Measurements from ENCODE around the gene TRIO. TPM values are rescaled to one million over a fixed set of nuclear protein-coding genes. Genes with fewer than 3 reads are reported as not detected.

TRIO gene
- polyA plus RNA-seq, 1 of the 3 experiments (the other 2 are of a cell fraction), result 229 TPM

DNA sequence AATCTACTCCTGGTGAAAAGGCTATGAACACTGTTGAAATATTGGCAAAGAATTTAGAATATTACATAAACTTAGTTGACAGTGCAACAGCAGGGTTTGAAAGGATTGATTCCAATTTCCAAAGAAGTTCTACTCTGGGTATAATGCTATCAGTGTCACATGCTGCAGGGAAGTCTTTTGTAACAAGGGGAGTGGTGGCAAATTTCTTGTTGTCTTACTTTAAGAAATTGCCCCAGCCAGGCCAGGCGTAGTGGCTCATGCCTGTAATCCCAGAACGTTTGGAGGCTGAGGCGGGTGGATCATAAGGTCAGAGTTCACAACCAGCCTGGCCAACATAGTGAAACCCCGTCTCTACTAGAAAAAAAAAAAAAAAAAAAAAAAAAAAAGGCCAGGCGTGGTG lies 352.2 kb downstream of the TRIO start:
- Histone ChIP-seq H3K4me2 (no peak overlapping the region), H2AFZ (ENCODE audit: low read depth) (no peak overlapping the region), H3K4me3 (ENCODE audit: low read depth in 2 of 2, low read length in 1 of 2) (no peak overlapping the region), H3K27ac (ENCODE audit: low read depth in 2 of 2, low read length in 1 of 2) (no peak overlapping the region), H3K36me3 (replicated peaks in 1 of 2; ENCODE audit: control insufficient read depth in 1 of 2, insufficient read depth in 2 of 2, low read length in 1 of 2) (peaks cover 78 to 89% of the 10 kb centered on the region in 2 experiments), H3K9ac (no peak overlapping the region), H3K9me3 (no peaks in the 10 kb centered on the region), H3K4me1 (ENCODE audit: control insufficient read depth in 1 of 2, insufficient read depth in 2 of 2, low read depth in 1 of 2, low read length in 1 of 2) (peaks cover 0 to 1% of the 10 kb centered on the region in 2 experiments; a peak in 1 of 4 replicates), H4K20me1 (ENCODE audit: insufficient read depth) (peaks cover 35% of the 10 kb centered on the region), H3K9me2 (no peaks in the 10 kb centered on the region), H3K27me3 (ENCODE audit: insufficient read depth) (no peaks in the 10 kb centered on the region), H3K79me2 (ENCODE audit: insufficient read depth) (peaks cover 81% of the 10 kb centered on the region), H3F3A (replicated peaks; ENCODE audit: insufficient read depth) (peaks cover 43% of the 10 kb centered on the region)
- no peak for TF ChIP-seq POLR2AphosphoS5 (IDR thresholded peaks at IDR 0.05; ENCODE audit: low read depth, low read length)
- TF ChIP-seq, protein P1, sequence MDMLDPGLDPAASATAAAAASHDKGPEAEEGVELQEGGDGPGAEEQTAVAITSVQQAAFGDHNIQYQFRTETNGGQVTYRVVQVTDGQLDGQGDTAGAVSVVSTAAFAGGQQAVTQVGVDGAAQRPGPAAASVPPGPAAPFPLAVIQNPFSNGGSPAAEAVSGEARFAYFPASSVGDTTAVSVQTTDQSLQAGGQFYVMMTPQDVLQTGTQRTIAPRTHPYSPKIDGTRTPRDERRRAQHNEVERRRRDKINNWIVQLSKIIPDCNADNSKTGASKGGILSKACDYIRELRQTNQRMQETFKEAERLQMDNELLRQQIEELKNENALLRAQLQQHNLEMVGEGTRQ (IDR thresholded peaks at IDR 0.05; ENCODE audit: borderline replicate concordance, low read depth, low read length), result no peak
- TF ChIP-seq, protein P2, sequence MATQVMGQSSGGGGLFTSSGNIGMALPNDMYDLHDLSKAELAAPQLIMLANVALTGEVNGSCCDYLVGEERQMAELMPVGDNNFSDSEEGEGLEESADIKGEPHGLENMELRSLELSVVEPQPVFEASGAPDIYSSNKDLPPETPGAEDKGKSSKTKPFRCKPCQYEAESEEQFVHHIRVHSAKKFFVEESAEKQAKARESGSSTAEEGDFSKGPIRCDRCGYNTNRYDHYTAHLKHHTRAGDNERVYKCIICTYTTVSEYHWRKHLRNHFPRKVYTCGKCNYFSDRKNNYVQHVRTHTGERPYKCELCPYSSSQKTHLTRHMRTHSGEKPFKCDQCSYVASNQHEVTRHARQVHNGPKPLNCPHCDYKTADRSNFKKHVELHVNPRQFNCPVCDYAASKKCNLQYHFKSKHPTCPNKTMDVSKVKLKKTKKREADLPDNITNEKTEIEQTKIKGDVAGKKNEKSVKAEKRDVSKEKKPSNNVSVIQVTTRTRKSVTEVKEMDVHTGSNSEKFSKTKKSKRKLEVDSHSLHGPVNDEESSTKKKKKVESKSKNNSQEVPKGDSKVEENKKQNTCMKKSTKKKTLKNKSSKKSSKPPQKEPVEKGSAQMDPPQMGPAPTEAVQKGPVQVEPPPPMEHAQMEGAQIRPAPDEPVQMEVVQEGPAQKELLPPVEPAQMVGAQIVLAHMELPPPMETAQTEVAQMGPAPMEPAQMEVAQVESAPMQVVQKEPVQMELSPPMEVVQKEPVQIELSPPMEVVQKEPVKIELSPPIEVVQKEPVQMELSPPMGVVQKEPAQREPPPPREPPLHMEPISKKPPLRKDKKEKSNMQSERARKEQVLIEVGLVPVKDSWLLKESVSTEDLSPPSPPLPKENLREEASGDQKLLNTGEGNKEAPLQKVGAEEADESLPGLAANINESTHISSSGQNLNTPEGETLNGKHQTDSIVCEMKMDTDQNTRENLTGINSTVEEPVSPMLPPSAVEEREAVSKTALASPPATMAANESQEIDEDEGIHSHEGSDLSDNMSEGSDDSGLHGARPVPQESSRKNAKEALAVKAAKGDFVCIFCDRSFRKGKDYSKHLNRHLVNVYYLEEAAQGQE (IDR thresholded peaks at IDR 0.05; ENCODE audit: low read depth, low read length), result no peak
- no peak for TF ChIP-seq SMC3 (IDR thresholded peaks at IDR 0.05; ENCODE audit: low read depth, low read length)
- TF ChIP-seq FOXJ3 (CRISPR knock-in tag; IDR thresholded peaks at IDR 0.05), result no peak
- TF ChIP-seq NRF1 (IDR thresholded peaks at IDR 0.05; ENCODE audit: low read depth, low read length), result no peak
- no peak for TF ChIP-seq MXI1 (IDR thresholded peaks at IDR 0.05; ENCODE audit: low read depth, low read length)
- TF ChIP-seq NFIC (IDR thresholded peaks at IDR 0.05; ENCODE audit: borderline replicate concordance), result no peak
- TF ChIP-seq RFX5 (IDR thresholded peaks at IDR 0.05; ENCODE audit: low read length), result no peak
- DNase-seq, result no peak
- 98% methylated on average over 5 of the region's 5 CpGs for WGBS (ENCODE audit: low lambda C conversion rate)
- CTCF ChIA-PET, result no interaction called here
- POLR2A ChIA-PET, result no interaction called here

DNA sequence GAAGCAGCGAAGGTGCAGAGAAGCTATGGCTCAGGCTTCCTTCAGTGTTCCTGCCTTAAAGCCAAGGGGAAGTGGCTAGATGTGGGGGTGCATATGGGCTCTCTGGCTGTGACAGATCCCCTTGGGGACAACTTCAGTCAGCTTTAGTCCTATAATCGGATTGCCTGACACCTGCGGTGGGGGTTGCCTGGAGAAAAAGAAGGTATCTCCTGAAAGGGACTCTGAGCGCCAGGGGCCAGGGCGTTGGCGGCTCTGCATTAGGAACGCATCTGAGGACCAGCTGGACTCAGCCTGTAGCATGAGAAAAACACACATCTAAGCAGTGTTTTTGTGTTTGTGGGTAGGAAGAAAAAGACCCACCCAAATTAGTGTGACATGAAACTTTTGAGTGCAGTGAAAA lies 354.2 kb downstream of the TRIO start:
- Histone ChIP-seq H3K27ac (ENCODE audit: low read depth in 2 of 2, low read length in 1 of 2) (no peak overlapping the region), H3K4me1 (ENCODE audit: control insufficient read depth in 1 of 2, insufficient read depth in 2 of 2, low read depth in 1 of 2, low read length in 1 of 2) (no peaks in the 10 kb centered on the region), H3K9ac (no peak overlapping the region), H2AFZ (ENCODE audit: low read depth) (no peak overlapping the region), H3F3A (replicated peaks; ENCODE audit: insufficient read depth) (peaks cover 51% of the 10 kb centered on the region), H3K27me3 (ENCODE audit: insufficient read depth) (no peaks in the 10 kb centered on the region), H3K79me2 (ENCODE audit: insufficient read depth) (peaks cover 77% of the 10 kb centered on the region), H3K9me2 (no peaks in the 10 kb centered on the region), H3K9me3 (no peaks in the 10 kb centered on the region), H4K20me1 (ENCODE audit: insufficient read depth) (peaks cover 43% of the 10 kb centered on the region), H3K36me3 (replicated peaks in 1 of 2; ENCODE audit: control insufficient read depth in 1 of 2, insufficient read depth in 2 of 2, low read length in 1 of 2) (peaks cover 80 to 89% of the 10 kb centered on the region in 2 experiments), H3K4me3 (ENCODE audit: low read depth in 2 of 2, low read length in 1 of 2) (no peak overlapping the region), H3K4me2 (no peak overlapping the region)
- 97% methylated on average over 7 of the region's 7 CpGs for WGBS (ENCODE audit: low lambda C conversion rate)
- CTCF ChIA-PET, result interaction anchor here (1.2 to 1.3 kb wide), 2 partner anchors 148 to 151 kb away, joined by 3 to 4 read pairs; no protein-coding TSS in a partner anchor
- DNase-seq, result no peak
- TF ChIP-seq, protein P3, sequence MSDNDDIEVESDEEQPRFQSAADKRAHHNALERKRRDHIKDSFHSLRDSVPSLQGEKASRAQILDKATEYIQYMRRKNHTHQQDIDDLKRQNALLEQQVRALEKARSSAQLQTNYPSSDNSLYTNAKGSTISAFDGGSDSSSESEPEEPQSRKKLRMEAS (IDR thresholded peaks at IDR 0.05; ENCODE audit: low read depth), result no peak
- TF ChIP-seq JUND (IDR thresholded peaks at IDR 0.05), result no peak
- TF ChIP-seq, protein P4, sequence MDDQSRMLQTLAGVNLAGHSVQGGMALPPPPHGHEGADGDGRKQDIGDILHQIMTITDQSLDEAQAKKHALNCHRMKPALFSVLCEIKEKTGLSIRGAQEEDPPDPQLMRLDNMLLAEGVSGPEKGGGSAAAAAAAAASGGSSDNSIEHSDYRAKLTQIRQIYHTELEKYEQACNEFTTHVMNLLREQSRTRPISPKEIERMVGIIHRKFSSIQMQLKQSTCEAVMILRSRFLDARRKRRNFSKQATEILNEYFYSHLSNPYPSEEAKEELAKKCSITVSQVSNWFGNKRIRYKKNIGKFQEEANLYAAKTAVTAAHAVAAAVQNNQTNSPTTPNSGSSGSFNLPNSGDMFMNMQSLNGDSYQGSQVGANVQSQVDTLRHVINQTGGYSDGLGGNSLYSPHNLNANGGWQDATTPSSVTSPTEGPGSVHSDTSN (IDR thresholded peaks at IDR 0.05), result no peak
- TF ChIP-seq, protein P5, sequence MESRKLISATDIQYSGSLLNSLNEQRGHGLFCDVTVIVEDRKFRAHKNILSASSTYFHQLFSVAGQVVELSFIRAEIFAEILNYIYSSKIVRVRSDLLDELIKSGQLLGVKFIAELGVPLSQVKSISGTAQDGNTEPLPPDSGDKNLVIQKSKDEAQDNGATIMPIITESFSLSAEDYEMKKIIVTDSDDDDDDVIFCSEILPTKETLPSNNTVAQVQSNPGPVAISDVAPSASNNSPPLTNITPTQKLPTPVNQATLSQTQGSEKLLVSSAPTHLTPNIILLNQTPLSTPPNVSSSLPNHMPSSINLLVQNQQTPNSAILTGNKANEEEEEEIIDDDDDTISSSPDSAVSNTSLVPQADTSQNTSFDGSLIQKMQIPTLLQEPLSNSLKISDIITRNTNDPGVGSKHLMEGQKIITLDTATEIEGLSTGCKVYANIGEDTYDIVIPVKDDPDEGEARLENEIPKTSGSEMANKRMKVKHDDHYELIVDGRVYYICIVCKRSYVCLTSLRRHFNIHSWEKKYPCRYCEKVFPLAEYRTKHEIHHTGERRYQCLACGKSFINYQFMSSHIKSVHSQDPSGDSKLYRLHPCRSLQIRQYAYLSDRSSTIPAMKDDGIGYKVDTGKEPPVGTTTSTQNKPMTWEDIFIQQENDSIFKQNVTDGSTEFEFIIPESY (IDR thresholded peaks at IDR 0.05; ENCODE audit: borderline replicate concordance, low read depth), result no peak
- POLR2A ChIA-PET, result no interaction called here
